ENCODE measurements around the gene GHRHR. TPM values are rescaled to one million over a fixed set of nuclear protein-coding genes. Genes with fewer than 3 reads are reported as not detected.

The GHRHR gene
- total and polyA plus RNA-seq, 4 donors: 1.3 to 3.3 (median 1.4) TPM; not detected in 1

DNA sequence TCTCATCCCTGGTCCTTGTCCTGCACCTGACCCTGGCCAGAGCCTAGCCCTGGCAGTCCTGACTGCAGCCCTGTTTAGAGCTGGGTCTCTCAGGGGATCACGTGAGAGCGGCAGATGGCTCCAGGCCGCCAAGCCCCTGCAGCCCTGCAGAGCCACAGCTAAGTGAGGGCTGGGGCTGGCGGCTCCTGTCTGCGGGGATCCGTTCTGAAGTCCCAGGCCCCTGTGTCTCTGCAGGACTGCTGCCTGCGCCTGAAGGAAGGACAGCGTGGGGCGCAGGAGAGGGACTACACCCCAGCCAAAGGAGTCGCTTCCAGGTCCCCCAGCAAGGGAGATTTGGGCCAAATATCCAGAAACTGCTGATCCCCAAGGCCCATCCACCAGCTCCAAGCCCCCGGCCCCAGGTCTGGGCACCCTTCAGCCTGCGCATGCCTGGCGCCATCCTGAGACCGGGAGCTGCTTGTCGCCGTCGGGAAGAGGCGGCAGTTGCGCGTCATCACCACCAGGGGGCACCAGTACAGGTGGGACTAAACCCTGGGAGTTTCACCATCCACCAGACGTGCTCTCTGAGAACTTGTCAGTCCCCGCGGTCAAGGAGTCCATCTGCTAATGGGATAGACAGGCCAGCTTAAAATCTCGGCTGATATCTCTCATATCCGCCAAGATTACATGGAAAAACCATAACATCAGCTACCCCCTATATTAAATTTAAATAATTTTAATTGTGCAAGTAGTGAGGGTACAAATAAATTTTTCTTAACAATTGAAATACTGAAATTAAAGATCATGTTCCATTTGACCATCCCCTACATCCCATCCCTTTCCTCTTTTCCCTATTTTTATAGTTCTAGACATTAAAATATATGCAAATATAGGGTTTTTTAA lies 25.1 kb upstream of the GHRHR start:
- Histone ChIP-seq H3K9me3 (ENCODE audit: control insufficient read depth, low read length) (no peaks in the 10 kb centered on the region), H3K36me3 (ENCODE audit: control insufficient read depth in 1 of 2, insufficient read depth in 2 of 2, low read length in 1 of 2) (no peaks in the 10 kb centered on the region), H3K27me3 (ENCODE audit: control insufficient read depth in 1 of 2, insufficient read depth in 2 of 2, low read length in 1 of 2) (no peaks in the 10 kb centered on the region), H3K4me1 (ENCODE audit: control insufficient read depth in 1 of 2, insufficient read depth in 2 of 2, low read length in 2 of 2) (no peaks in the 10 kb centered on the region), H3K4me3 (ENCODE audit: low read length in 2 of 2) (no peak overlapping the region), H3K27ac (ENCODE audit: low read depth in 1 of 2, low read length in 2 of 2) (no peak overlapping the region)
- ATAC-seq (ENCODE audit: low FRiP score) (peak; percentile 88), DNase-seq (peak; percentile 79 to 96)
- WGBS, 2 donors: 23 to 25% methylated on average over 25 of the region's 25 CpGs
- intact Hi-C loops (cut with DNase I): no loop called here

DNA sequence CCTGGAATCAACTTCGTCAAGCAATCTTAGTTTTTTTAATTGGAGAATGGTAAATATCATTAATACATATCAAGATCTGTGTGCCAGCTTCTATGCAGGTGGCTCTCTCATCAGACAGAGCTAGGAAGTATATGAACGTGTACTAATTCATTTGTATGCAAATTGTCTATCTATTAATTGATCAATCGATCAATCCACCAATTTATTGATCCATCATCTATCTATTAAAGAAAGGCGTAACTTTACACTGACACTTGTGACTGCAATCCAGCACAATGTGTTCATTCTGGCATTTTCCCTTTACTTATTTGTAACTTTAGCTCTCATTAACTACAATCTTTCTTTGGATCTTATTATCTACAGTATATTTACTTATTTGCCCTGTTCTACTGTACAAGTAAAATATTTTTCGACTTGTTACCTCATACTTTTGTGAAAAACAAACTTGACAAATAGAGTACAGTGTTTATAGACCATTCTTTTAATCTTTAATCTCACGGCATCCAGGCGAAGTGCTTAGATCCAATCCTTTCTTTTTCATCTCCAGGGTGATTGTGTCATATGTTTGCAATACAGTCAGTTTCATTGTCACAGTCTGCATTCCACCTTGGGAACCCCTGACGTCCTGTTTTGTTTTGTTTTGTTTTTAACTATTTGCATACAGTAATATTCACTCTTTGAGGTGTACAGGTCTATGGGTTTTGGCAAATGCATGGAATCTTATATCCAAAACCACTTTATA lies 22.0 kb upstream of the GHRHR start:
- Histone ChIP-seq H3K27ac (ENCODE audit: low read depth in 1 of 2, low read length in 2 of 2) (no peak overlapping the region), H3K4me3 (ENCODE audit: low read length in 2 of 2) (no peak overlapping the region), H3K36me3 (ENCODE audit: control insufficient read depth in 1 of 2, insufficient read depth in 2 of 2, low read length in 1 of 2) (no peaks in the 10 kb centered on the region), H3K27me3 (ENCODE audit: control insufficient read depth in 1 of 2, insufficient read depth in 2 of 2, low read length in 1 of 2) (no peaks in the 10 kb centered on the region), H3K4me1 (ENCODE audit: control insufficient read depth in 1 of 2, insufficient read depth in 2 of 2, low read length in 2 of 2) (no peaks in the 10 kb centered on the region), H3K9me3 (ENCODE audit: control insufficient read depth, low read length) (no peaks in the 10 kb centered on the region)
- ATAC-seq (ENCODE audit: low FRiP score) (no peak), DNase-seq (no peak)
- WGBS, 2 donors: 60 to 63% methylated on average over 8 of the region's 8 CpGs
- intact Hi-C loops (cut with DNase I): no loop called here

DNA sequence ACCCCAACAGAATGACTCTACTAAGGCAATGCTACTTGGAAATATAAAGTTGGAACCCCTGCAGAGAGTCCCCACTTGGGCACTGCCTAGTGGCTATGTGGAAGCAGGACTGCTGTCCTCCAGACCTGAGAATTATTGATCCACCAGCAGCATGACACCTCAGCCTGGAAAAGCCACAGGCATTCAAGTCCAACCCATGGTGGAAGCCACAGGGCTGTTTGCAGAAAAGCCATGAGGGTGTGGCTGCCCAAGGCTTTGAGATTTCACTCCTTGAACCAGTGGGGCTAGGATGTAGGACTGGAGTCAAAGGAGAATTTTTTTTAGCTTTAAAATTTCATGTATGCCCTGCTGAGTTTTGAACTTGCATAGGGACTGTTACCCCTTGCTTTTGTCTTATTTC lies 13.6 kb upstream of the GHRHR start:
- Histone ChIP-seq H3K4me3 (ENCODE audit: low read length in 2 of 2) (no peak overlapping the region), H3K9me3 (ENCODE audit: control insufficient read depth, low read length) (peaks cover 10% of the 10 kb centered on the region), H3K27ac (ENCODE audit: low read depth in 1 of 2, low read length in 2 of 2) (no peak overlapping the region), H3K4me1 (ENCODE audit: control insufficient read depth in 1 of 2, insufficient read depth in 2 of 2, low read length in 2 of 2) (no peaks in the 10 kb centered on the region), H3K36me3 (ENCODE audit: control insufficient read depth in 1 of 2, insufficient read depth in 2 of 2, low read length in 1 of 2) (no peaks in the 10 kb centered on the region), H3K27me3 (ENCODE audit: control insufficient read depth in 1 of 2, insufficient read depth in 2 of 2, low read length in 1 of 2) (no peaks in the 10 kb centered on the region)
- ATAC-seq (ENCODE audit: low FRiP score) (no peak), DNase-seq (no peak)
- intact Hi-C loops (cut with DNase I): no loop called here

DNA sequence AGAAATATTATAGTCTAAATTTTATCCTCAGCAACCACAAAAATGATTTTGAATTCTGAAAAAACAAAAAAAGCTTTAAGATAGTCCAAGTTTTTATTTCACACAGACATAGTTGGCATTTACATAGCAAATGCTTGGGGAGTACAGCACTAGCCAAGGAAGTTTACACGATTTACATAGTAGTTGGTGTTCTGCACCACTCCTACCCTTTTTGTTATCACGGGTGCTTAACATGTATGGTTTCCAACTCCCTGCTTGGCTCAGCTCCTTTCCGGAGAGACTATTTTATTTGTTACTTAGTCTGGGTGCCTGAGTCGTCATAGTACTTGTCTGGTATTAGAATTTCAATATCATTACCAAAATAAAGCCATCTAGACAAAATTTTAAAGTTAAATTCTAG lies 8.8 kb upstream of the GHRHR start:
- ATAC-seq (ENCODE audit: low FRiP score): no peak

DNA sequence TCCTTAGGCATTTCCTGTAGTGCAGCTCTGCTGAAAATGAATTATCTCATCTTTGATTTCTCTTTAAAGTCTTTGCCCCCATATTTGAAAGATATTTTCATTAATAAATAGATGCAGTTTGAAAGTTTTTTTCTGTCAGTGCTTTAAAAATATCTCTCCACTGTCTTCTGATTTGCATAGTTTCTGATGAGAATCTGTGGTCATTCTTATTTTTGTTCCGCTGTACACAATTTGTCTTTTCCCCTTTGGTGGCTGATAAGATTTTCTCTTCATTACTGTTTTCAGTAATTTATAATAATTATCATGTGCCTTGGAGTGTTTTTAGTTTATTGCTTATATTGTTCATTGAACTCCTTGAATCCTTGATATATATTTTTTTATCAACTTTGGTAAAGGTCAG lies 7.0 kb upstream of the GHRHR start:
- ATAC-seq (ENCODE audit: low FRiP score) (no peak), DNase-seq (no peak)
- Histone ChIP-seq H3K27me3 (ENCODE audit: control insufficient read depth in 1 of 2, insufficient read depth in 2 of 2, low read length in 1 of 2) (no peaks in the 10 kb centered on the region), H3K36me3 (ENCODE audit: control insufficient read depth in 1 of 2, insufficient read depth in 2 of 2, low read length in 1 of 2) (no peaks in the 10 kb centered on the region), H3K9me3 (ENCODE audit: control insufficient read depth, low read length) (peaks cover 6% of the 10 kb centered on the region), H3K27ac (ENCODE audit: low read depth in 1 of 2, low read length in 2 of 2) (no peak overlapping the region), H3K4me1 (ENCODE audit: control insufficient read depth in 1 of 2, insufficient read depth in 2 of 2, low read length in 2 of 2) (no peaks in the 10 kb centered on the region), H3K4me3 (ENCODE audit: low read length in 2 of 2) (no peak overlapping the region)
- intact Hi-C loops (cut with DNase I): no loop called here
- 93 to 97% methylated on average over 1 of the region's 1 CpG for WGBS, 2 donors

More for the DNA sequence above, 8.8 kb upstream of the GHRHR start:
- Histone ChIP-seq H3K27ac (ENCODE audit: low read depth in 1 of 2, low read length in 2 of 2) (no peak overlapping the region), H3K9me3 (ENCODE audit: control insufficient read depth, low read length) (peaks cover 8% of the 10 kb centered on the region), H3K27me3 (ENCODE audit: control insufficient read depth in 1 of 2, insufficient read depth in 2 of 2, low read length in 1 of 2) (no peaks in the 10 kb centered on the region), H3K4me3 (ENCODE audit: low read length in 2 of 2) (no peak overlapping the region), H3K36me3 (ENCODE audit: control insufficient read depth in 1 of 2, insufficient read depth in 2 of 2, low read length in 1 of 2) (no peaks in the 10 kb centered on the region), H3K4me1 (ENCODE audit: control insufficient read depth in 1 of 2, insufficient read depth in 2 of 2, low read length in 2 of 2) (no peaks in the 10 kb centered on the region)
- intact Hi-C loops (cut with DNase I): no loop called here
- WGBS, 2 donors: 2 to 8% methylated on average over 4 of the region's 4 CpGs
- no peak for DNase-seq

GRCh38 chr7:30965372-30965771 lies 1.6 kb downstream of the GHRHR start:
- Histone ChIP-seq H3K36me3 (ENCODE audit: control insufficient read depth in 1 of 2, insufficient read depth in 2 of 2, low read length in 1 of 2) (no peaks in the 10 kb centered on the region), H3K27me3 (ENCODE audit: control insufficient read depth in 1 of 2, insufficient read depth in 2 of 2, low read length in 1 of 2) (no peaks in the 10 kb centered on the region), H3K27ac (ENCODE audit: low read depth in 1 of 2, low read length in 2 of 2) (no peak overlapping the region), H3K4me1 (ENCODE audit: control insufficient read depth in 1 of 2, insufficient read depth in 2 of 2, low read length in 2 of 2) (no peaks in the 10 kb centered on the region), H3K9me3 (ENCODE audit: control insufficient read depth, low read length) (no peaks in the 10 kb centered on the region), H3K4me3 (ENCODE audit: low read length in 2 of 2) (no peak overlapping the region)
- intact Hi-C loops (cut with DNase I): no loop called here
- no peak for DNase-seq
- no peak for ATAC-seq (ENCODE audit: low FRiP score)
- 73 to 74% methylated on average over 4 of the region's 4 CpGs for WGBS, 2 donors

DNA sequence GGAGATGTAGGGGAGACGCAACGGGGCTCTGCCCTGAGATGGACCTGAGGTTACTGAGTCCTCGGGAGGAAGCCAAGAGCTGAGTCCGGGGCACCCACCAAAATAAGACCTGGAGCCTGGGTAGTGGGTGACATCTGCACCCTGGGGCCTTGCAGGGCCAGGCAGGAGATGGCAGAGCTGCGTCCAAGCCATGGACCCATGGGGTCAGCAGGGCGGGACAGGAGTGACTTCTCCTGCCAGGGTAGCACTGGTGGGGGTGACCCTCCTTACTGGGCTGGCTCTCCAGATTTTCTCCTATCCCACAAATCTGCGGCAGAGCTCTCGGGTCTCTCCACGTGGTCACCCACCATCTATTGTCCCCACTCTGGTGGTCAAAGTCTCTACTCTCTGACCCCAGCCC lies 2.1 kb downstream of the GHRHR start:
- Histone ChIP-seq H3K9me3 (ENCODE audit: control insufficient read depth, low read length) (no peaks in the 10 kb centered on the region), H3K4me3 (ENCODE audit: low read length in 2 of 2) (no peak overlapping the region), H3K4me1 (ENCODE audit: control insufficient read depth in 1 of 2, insufficient read depth in 2 of 2, low read length in 2 of 2) (no peaks in the 10 kb centered on the region), H3K27ac (ENCODE audit: low read depth in 1 of 2, low read length in 2 of 2) (no peak overlapping the region), H3K36me3 (ENCODE audit: control insufficient read depth in 1 of 2, insufficient read depth in 2 of 2, low read length in 1 of 2) (no peaks in the 10 kb centered on the region), H3K27me3 (ENCODE audit: control insufficient read depth in 1 of 2, insufficient read depth in 2 of 2, low read length in 1 of 2) (no peaks in the 10 kb centered on the region)
- intact Hi-C loops (cut with DNase I): no loop called here
- ATAC-seq (ENCODE audit: low FRiP score) (no peak), DNase-seq (no peak)
- WGBS, 2 donors: 94% methylated on average over 9 of the region's 9 CpGs

DNA sequence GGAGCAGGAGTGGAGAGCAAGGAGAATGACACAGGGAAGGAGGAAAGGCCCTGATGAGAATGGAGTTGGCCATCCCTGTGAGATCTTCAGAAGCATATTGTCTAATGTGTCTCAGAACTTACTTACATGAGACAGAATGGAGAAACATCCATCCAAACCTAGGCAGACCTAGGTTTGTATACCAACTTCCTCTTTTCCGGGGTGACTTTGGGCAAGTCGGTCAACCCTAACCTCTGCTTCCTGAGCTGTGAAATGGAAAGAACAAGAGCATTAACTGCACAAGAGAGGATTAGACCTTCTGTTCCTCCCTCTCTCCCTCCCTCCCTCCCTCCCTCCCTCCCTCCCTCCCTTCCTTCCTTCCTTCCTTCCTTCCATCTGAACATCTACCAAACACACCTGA lies 4.5 kb downstream of the GHRHR start:
- Histone ChIP-seq H3K27me3 (ENCODE audit: control insufficient read depth in 1 of 2, insufficient read depth in 2 of 2, low read length in 1 of 2) (no peaks in the 10 kb centered on the region), H3K9me3 (ENCODE audit: control insufficient read depth, low read length) (no peaks in the 10 kb centered on the region), H3K4me1 (ENCODE audit: control insufficient read depth in 1 of 2, insufficient read depth in 2 of 2, low read length in 2 of 2) (no peaks in the 10 kb centered on the region), H3K27ac (ENCODE audit: low read depth in 1 of 2, low read length in 2 of 2) (no peak overlapping the region), H3K4me3 (ENCODE audit: low read length in 2 of 2) (no peak overlapping the region), H3K36me3 (ENCODE audit: control insufficient read depth in 1 of 2, insufficient read depth in 2 of 2, low read length in 1 of 2) (no peaks in the 10 kb centered on the region)
- ATAC-seq (ENCODE audit: low FRiP score) (no peak), DNase-seq (no peak)
- WGBS, 2 donors: 86 to 94% methylated on average over 2 of the region's 2 CpGs
- intact Hi-C loops (cut with DNase I): no loop called here

All from aorta (tissue), 5 donors.